Left colon (tissue), 2 donors: ENCODE results near the gene HPS1. TPM values are rescaled to one million over a fixed set of nuclear protein-coding genes. Genes with fewer than 3 reads are reported as not detected.

Experiments
- ATAC-seq: fragments of 200-7000 bp; cut with Tn5 transposase; one replicate; pipeline ENCODE4 v1.9.1; 2020; ENCODE audit warnings: mild to moderate bottlenecking, moderate library complexity
- DNase-seq, 2 donors: peaks; one replicate each; pipeline ENCODE4 v3.0.0-alpha.2; 2020
- intact Hi-C, 2 donors: fragments of 100-400 bp; cut with DNase I in 1 of 2; cut with micrococcal nuclease in 1 of 2; formaldehyde crosslinking; loops; one replicate each; pipeline versions ENCODE4 v1.11.2 to v1.14.0; 2022; cut with DNase I, micrococcal nuclease
- microRNA-seq, 2 donors: library from miRNA; unstranded; fragments of <30 nt; microRNA quantifications; one replicate each; pipeline versions ENCODE4 v1.1.0 to v1.2.0, GENCODE V29; 2020
- total RNA-seq, 2 donors: library from RNA; stranded (reverse); fragmentation: NEBNext Ultra II Directional; extraction: Animal tissue kit (Norgen Biotek cat#: 25700); gene quantifications; one replicate each; pipeline ENCODE4 v1.2.1, GENCODE V29; 2021
- donor health status: DM: no; HTN: no; CAD: no.
- donor health status: DM: yes; HTN: yes; CAD: no.

HPS1 gene
- total RNA-seq, 2 donors from 2014 or later = 74.7 to 96.2 TPM

- DNase-seq (no peak), ATAC-seq (no peak)
- intact Hi-C loops = no loop called here
These were observed 66.0 kb downstream of the HPS1 start for GRCh38 chr10:98380493-98381339.

GRCh38 chr10:98378722-98379121 is 68.0 kb downstream of the HPS1 start:
- ATAC-seq = no peak
- no peak for DNase-seq
- intact Hi-C loops = no loop called here

- no peak for ATAC-seq
- DNase-seq = no peak
- intact Hi-C loops = no loop called here
These were observed 69.2 kb downstream of the HPS1 start for GRCh38 chr10:98377536-98377935.

GRCh38 chr10:98377001-98377400 is 69.7 kb downstream of the HPS1 start:
- intact Hi-C loops = no loop called here
- ATAC-seq = no peak
- no peak for DNase-seq

GRCh38 chr10:98376485-98376884 is 70.2 kb downstream of the HPS1 start:
- intact Hi-C loops = no loop called here
- DNase-seq = no peak
- no peak for ATAC-seq

- ATAC-seq (no peak), DNase-seq (no peak)
- intact Hi-C loops = no loop called here
These were observed 72.3 kb downstream of the HPS1 start for GRCh38 chr10:98374217-98374985.

- DNase-seq (no peak), ATAC-seq (no peak)
- intact Hi-C loops = no loop called here
These were observed 73.3 kb downstream of the HPS1 start for GRCh38 chr10:98373260-98374040.

- DNase-seq = no peak
- no peak for ATAC-seq
- intact Hi-C loops = no loop called here
These were observed 75.6 kb downstream of the HPS1 start for GRCh38 chr10:98370831-98371820.

- intact Hi-C loops = no loop called here
- ATAC-seq (no peak), DNase-seq (no peak)
These were observed 76.9 kb downstream of the HPS1 start for GRCh38 chr10:98369801-98370200.

- intact Hi-C loops = no loop called here
- no peak for ATAC-seq
- DNase-seq = no peak
These were observed 78.1 kb downstream of the HPS1 start for GRCh38 chr10:98368644-98369043.

- intact Hi-C loops = no loop called here
- DNase-seq (no peak), ATAC-seq (no peak)
These were observed 78.9 kb downstream of the HPS1 start for GRCh38 chr10:98367604-98368451.

Small RNAs within 50 kb of the gene (microRNA-seq; reads per million reads assigned to microRNA genes)
- gene MIR1287 (62.6 to 84.8 reads per million in 2 donors), gene MIR4685 (3.2 to 4.1 reads per million in 2 donors)

Other genes with a start within 250 kb of the HPS1 start
- 1 to 10 TPM in 1 of 2 donors, under 1 TPM in 1; 0.34 to 1.6 TPM for gene LOXL4, start 178.7 kb downstream of the HPS1 start, total RNA-seq
- gene PYROXD2, start 31.8 kb downstream of the HPS1 start, total RNA-seq = 10 to 100 TPM in 1 of 2 donors, 1 to 10 TPM in 1; 6.0 to 13.4 TPM